ENCODE results near the gene SPTLC1.
"Not testable (repeated sequence)": the region's sequence is repeated elsewhere in the genome, so short reads cannot be mapped to it uniquely, and the experiment has no call there.

Gene SPTLC1

DNA sequence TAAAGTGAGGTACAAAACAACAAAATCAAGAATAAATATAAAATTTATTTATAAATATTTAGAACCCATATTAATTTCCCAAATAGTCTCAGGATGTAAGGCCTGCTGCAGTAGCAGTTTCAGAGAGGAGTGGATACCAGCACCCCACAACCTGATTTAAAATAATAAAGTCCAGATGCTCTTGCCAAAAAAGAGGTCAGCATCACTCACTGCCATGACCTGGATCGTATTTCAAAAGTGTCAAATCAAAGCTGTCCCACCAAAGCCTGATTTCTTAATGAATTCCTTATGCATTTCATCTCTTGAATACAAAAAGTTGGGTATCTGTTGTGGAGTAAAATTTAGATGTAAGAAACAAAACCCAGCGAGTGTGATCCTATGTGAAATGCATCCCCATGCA is 107.2 kb downstream of the SPTLC1 start:
- TF ChIP-seq, protein P1, sequence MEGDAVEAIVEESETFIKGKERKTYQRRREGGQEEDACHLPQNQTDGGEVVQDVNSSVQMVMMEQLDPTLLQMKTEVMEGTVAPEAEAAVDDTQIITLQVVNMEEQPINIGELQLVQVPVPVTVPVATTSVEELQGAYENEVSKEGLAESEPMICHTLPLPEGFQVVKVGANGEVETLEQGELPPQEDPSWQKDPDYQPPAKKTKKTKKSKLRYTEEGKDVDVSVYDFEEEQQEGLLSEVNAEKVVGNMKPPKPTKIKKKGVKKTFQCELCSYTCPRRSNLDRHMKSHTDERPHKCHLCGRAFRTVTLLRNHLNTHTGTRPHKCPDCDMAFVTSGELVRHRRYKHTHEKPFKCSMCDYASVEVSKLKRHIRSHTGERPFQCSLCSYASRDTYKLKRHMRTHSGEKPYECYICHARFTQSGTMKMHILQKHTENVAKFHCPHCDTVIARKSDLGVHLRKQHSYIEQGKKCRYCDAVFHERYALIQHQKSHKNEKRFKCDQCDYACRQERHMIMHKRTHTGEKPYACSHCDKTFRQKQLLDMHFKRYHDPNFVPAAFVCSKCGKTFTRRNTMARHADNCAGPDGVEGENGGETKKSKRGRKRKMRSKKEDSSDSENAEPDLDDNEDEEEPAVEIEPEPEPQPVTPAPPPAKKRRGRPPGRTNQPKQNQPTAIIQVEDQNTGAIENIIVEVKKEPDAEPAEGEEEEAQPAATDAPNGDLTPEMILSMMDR (IDR thresholded peaks at IDR 0.05; ENCODE audit: poor library complexity, severe bottlenecking): no peak
- no peaks in the 10 kb centered on the region for H3K9me3 ChIP-seq (ENCODE audit: severe bottlenecking)
- no peaks in the 10 kb centered on the region for H3K36me3 ChIP-seq (ENCODE audit: low read depth)
- no peak for ATAC-seq (ENCODE audit: low read depth)
- no peak overlapping the region for H3K4me3 ChIP-seq (ENCODE audit: severe bottlenecking)
- H3K4me1 ChIP-seq (ENCODE audit: insufficient read depth, poor library complexity, severe bottlenecking): no peaks in the 10 kb centered on the region
- no peak overlapping the region for H3K27ac ChIP-seq (ENCODE audit: poor library complexity, severe bottlenecking)
- H3K27me3 ChIP-seq (ENCODE audit: insufficient read depth, poor library complexity, severe bottlenecking): no peaks in the 10 kb centered on the region
- DNase-seq (ENCODE audit: low spot score): no peak

DNA sequence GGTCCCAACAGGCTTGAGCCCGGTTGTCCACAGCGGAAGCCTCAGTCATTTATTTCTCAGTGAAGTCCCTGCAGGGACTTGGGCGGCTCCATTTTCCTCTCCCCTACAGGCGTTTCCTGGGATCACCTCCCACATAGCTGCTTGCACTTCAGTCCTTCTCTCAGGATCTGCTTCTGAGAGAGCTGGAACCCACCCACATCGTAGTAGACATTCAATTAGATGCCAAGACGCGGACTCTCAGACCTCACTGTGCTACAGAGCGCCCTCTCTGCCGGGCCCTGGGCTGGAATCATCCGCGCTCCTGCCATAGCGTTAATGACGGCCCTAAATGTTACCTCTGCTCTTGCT is 111.2 kb downstream of the SPTLC1 start:
- ATAC-seq (ENCODE audit: low read depth) (no peak), DNase-seq (ENCODE audit: low spot score) (no peak)
- no peaks in the 10 kb centered on the region for H3K9me3 ChIP-seq (ENCODE audit: severe bottlenecking)
- no peak overlapping the region for H3K27ac ChIP-seq (ENCODE audit: poor library complexity, severe bottlenecking)
- H3K27me3 ChIP-seq (ENCODE audit: insufficient read depth, poor library complexity, severe bottlenecking): peaks cover 5% of the 10 kb centered on the region
- no peaks in the 10 kb centered on the region for H3K36me3 ChIP-seq (ENCODE audit: low read depth)
- no peak overlapping the region for H3K4me3 ChIP-seq (ENCODE audit: severe bottlenecking)
- TF ChIP-seq, protein P1 (IDR thresholded peaks at IDR 0.05; ENCODE audit: poor library complexity, severe bottlenecking): no peak
- no peaks in the 10 kb centered on the region for H3K4me1 ChIP-seq (ENCODE audit: insufficient read depth, poor library complexity, severe bottlenecking)

DNA sequence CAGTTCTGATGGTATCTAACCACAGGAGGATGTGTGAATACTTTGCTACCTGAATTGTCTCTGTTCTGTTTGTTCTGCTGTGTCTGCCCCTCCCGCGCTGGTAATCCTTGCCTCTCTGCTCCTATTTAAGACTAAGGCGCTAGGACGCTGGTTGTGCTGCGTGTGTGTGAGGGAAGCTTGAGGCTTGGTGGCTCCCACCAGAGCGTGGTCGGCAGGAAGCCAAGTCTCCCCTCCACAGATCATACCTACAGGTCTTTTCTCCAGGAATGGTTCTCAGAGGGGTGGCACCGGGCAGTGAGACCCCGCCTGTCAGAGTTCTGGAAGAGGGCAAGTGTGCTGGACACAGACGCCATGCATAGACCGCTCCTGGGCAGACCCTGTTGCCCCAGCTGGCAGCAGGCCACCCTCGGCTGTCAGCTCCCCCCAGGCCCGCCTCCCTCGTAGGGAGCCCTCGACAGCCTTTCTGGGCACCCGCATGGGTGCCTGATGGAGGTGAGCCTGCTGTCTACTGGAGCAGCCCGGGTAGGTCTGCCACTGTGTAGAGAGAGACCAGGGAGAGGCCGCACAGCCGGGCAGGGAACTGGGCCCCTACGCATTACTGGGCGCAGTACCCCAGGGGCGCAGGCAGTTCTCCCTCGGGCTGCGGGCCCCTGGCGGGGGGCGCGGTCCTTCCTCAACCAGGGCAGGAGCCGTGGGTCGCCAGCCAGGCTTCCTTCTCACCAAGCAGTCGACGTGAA is 111.7 kb downstream of the SPTLC1 start:
- H3K27ac ChIP-seq (ENCODE audit: poor library complexity, severe bottlenecking): no peak overlapping the region
- H3K4me1 ChIP-seq (ENCODE audit: insufficient read depth, poor library complexity, severe bottlenecking): no peaks in the 10 kb centered on the region
- peaks cover 5% of the 10 kb centered on the region for H3K27me3 ChIP-seq (ENCODE audit: insufficient read depth, poor library complexity, severe bottlenecking)
- no peak overlapping the region for H3K4me3 ChIP-seq (ENCODE audit: severe bottlenecking)
- H3K9me3 ChIP-seq (ENCODE audit: severe bottlenecking): no peaks in the 10 kb centered on the region
- no peak for ATAC-seq (ENCODE audit: low read depth)
- TF ChIP-seq, protein P1 (IDR thresholded peaks at IDR 0.05; ENCODE audit: poor library complexity, severe bottlenecking): no peak
- H3K36me3 ChIP-seq (ENCODE audit: low read depth): no peaks in the 10 kb centered on the region
- no peak for DNase-seq (ENCODE audit: low spot score)

DNA sequence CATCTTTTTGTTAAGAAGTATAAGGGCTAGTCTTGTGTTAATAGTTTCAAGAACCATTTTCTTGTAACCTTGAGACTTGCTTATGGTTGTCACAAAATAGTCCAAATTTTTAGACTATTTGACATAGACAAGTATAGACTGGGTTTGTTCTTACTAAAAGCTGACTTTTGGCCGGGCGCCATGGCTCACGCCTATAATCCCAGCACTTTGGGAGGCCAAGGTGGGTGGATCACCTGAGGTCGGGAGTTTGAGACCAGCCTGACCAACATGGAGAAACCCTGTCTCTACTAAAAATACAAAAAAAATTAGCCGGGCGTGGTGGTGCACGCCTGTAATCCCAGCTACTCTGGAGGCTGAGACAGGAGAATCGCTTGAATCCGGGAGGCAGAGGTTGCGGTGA is 113.3 kb downstream of the SPTLC1 start:
- not testable (repeated sequence) for DNase-seq (ENCODE audit: low spot score); H3K36me3 ChIP-seq (ENCODE audit: low read depth); H3K4me1 ChIP-seq (ENCODE audit: insufficient read depth, poor library complexity, severe bottlenecking); H3K9me3 ChIP-seq (ENCODE audit: severe bottlenecking); ATAC-seq (ENCODE audit: low read depth); H3K27ac ChIP-seq (ENCODE audit: poor library complexity, severe bottlenecking); H3K4me3 ChIP-seq (ENCODE audit: severe bottlenecking); H3K27me3 ChIP-seq (ENCODE audit: insufficient read depth, poor library complexity, severe bottlenecking)

DNA sequence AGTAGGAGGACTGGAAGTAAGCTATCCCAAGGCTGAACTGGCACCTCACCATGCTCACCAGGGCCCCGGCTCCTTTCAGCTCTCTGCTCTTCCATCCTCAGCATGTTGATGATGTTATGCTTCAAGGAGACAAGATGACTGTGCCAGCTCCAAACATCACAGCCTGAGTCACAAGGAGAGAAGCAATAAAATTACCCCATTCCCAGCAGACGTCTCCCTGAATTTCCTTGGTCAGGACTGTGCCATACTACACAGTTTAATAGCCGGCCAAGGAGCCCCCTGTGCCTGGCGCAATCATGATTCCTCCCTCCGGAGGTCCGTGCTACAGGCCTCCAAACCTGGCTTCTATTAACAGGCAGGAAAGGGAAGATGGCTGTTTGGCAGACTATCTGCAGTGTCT is 114.0 kb downstream of the SPTLC1 start:
- no peaks in the 10 kb centered on the region for H3K9me3 ChIP-seq (ENCODE audit: severe bottlenecking)
- no peak overlapping the region for H3K27ac ChIP-seq (ENCODE audit: poor library complexity, severe bottlenecking)
- H3K4me3 ChIP-seq (ENCODE audit: severe bottlenecking): no peak overlapping the region
- H3K27me3 ChIP-seq (ENCODE audit: insufficient read depth, poor library complexity, severe bottlenecking): peaks cover 5% of the 10 kb centered on the region
- H3K4me1 ChIP-seq (ENCODE audit: insufficient read depth, poor library complexity, severe bottlenecking): no peaks in the 10 kb centered on the region
- TF ChIP-seq, protein P1 (IDR thresholded peaks at IDR 0.05; ENCODE audit: poor library complexity, severe bottlenecking): no peak
- ATAC-seq (ENCODE audit: low read depth): no peak
- H3K36me3 ChIP-seq (ENCODE audit: low read depth): no peaks in the 10 kb centered on the region
- DNase-seq (ENCODE audit: low spot score): no peak
